ENCODE data around the gene PRSS38.

The PRSS38 gene

GRCh38 chr1:227886993-227887696 is 71.7 kb downstream of the PRSS38 start:
- H3K4me3 ChIP-seq (ENCODE audit: low read length) = no peak overlapping the region; the same call in none of the 2 replicates
- no peak for TF ChIP-seq CTCF (conservative IDR thresholded peaks at IDR 0.05; ENCODE audit: low read length)
- DNase-seq (ENCODE audit: low read depth) = peak; percentile 23

- no peak overlapping the region for H3K4me3 ChIP-seq (ENCODE audit: low read length)
- DNase-seq (ENCODE audit: low read depth) = no peak
- no peak for TF ChIP-seq CTCF (conservative IDR thresholded peaks at IDR 0.05; ENCODE audit: low read length)
Observed at GRCh38 chr1:227887697-227888403, 72.4 kb downstream of the PRSS38 start.

GRCh38 chr1:227888404-227889046 is 73.0 kb downstream of the PRSS38 start:
- DNase-seq (ENCODE audit: low read depth) = no peak
- no peak for TF ChIP-seq CTCF (conservative IDR thresholded peaks at IDR 0.05; ENCODE audit: low read length)
- no peak overlapping the region for H3K4me3 ChIP-seq (ENCODE audit: low read length)

GRCh38 chr1:227889047-227889862 is 73.8 kb downstream of the PRSS38 start:
- no peak for TF ChIP-seq CTCF (conservative IDR thresholded peaks at IDR 0.05; ENCODE audit: low read length)
- no peak overlapping the region for H3K4me3 ChIP-seq (ENCODE audit: low read length)
- no peak for DNase-seq (ENCODE audit: low read depth)

- no peak for TF ChIP-seq CTCF (conservative IDR thresholded peaks at IDR 0.05; ENCODE audit: low read length)
- DNase-seq (ENCODE audit: low read depth) = no peak
- no peak overlapping the region for H3K4me3 ChIP-seq (ENCODE audit: low read length)
Observed at GRCh38 chr1:227889863-227890405, 74.5 kb downstream of the PRSS38 start.

GRCh38 chr1:227890451-227891222 is 75.2 kb downstream of the PRSS38 start:
- no peak for TF ChIP-seq CTCF (conservative IDR thresholded peaks at IDR 0.05; ENCODE audit: low read length)
- no peak for DNase-seq (ENCODE audit: low read depth)
- no peak overlapping the region for H3K4me3 ChIP-seq (ENCODE audit: low read length)
